SK-N-MC (cell line): Measurements from ENCODE around the gene INSL3.

Source experiments
- DNase-seq: peaks from one replicate; pipeline ENCODE4 v3.0.0-alpha.2; 2011; ENCODE audit warnings: low read depth, low spot score
- H3K27ac ChIP-seq: fragments of 200-600 bp; sonication (generic); 2 replicates; pipeline ENCODE4 v1.5.1; 2016; ENCODE audit warnings: mixed run types
- H3K36me3 ChIP-seq: fragments of 200-600 bp; sonication (generic); 2 replicates; pipeline ENCODE4 v1.6.1; 2017; ENCODE audit warnings: antibody characterized with exemption, low read length, mixed read lengths; ENCODE audit not compliant: insufficient read depth
- H3K4me3 ChIP-seq: fragments of 200-600 bp; sonication (generic); 2 replicates; pipeline ENCODE4 v1.5.1; 2016
- H3K9ac ChIP-seq: fragments of 200-600 bp; sonication (generic); 2 replicates; pipeline ENCODE4 v1.8.0; 2017; ENCODE audit warnings: mixed run types, mixed read lengths; ENCODE audit not compliant: insufficient read length
- H3K9me3 ChIP-seq: fragments of 200-600 bp; sonication (generic); 2 replicates; pipeline ENCODE4 v1.6.1; 2017; ENCODE audit warnings: low read depth, mild to moderate bottlenecking, antibody characterized with exemption, low read length, moderate library complexity, mixed read lengths
- EZH2 ChIP-seq: fragments of 200-600 bp; sonication (generic); IDR thresholded peaks from one replicate; pipeline ENCODE4 v1.6.1; 2017; ENCODE audit warnings: antibody characterized with exemption
- FOXP2 ChIP-seq: optimal IDR thresholded peaks from 2 replicates; pipeline ENCODE3; 2011; ENCODE audit warnings: mild to moderate bottlenecking, moderate library complexity; ENCODE audit not compliant: insufficient read depth; ENCODE audit errors: extremely low read length, control extremely low read depth
- POLR2AphosphoS5 ChIP-seq: IDR thresholded peaks from 2 replicates; pipeline ENCODE4 v1.6.1; 2012; ENCODE audit warnings: mild to moderate bottlenecking, low read depth, low read length, borderline replicate concordance

The INSL3 gene

DNA sequence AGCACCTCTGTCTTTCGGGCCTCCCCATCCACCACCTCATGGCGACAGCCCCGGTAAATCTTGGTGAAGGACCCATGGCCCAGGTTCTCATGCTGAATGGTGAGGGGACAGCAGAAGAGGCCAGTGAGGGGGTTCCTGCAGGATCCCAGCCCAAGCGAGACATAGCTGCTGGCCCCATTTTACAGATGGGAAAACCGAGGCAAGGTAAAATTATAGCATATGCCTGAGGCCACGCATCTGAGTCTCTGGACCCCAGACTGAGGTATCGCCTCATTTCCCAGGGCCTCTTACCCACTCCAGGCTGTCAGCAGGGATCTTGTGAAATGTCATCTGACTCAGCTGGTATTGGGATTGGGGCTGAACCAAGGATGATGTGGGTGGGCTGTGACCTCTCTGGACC is 16.7 kb upstream of the INSL3 start:
- Histone ChIP-seq H3K9ac (no peak overlapping the region), H3K9me3 (no peaks in the 10 kb centered on the region), H3K27ac (no peak overlapping the region), H3K4me3 (no peak overlapping the region), H3K36me3 (no peaks in the 10 kb centered on the region)
- no peak for DNase-seq
- TF ChIP-seq POLR2AphosphoS5 (no peak), FOXP2 (no peak), EZH2 (no peak)

DNA sequence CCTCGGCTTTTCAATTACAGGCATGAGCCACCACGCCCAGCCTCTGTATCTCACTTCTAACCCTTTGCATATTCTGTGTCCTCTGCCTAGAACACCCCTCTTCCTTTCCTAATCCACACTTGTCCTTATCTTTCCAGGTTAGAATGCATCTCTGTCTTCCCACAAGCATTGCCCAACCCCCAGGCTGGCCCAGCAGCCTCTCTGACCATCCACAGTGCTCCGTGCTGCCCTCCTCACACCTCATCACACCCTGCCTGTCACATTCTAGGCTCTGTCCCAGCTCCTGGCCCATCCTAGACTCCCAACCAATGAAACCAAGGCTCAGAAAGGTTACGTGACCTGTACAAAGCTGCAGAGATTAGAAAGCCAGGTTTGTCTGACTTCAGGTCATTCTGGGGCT is 15.2 kb upstream of the INSL3 start:
- no peak for TF ChIP-seq POLR2AphosphoS5
- DNase-seq: no peak
- Histone ChIP-seq H3K36me3 (no peaks in the 10 kb centered on the region), H3K9ac (no peak overlapping the region), H3K9me3 (no peaks in the 10 kb centered on the region), H3K4me3 (no peak overlapping the region), H3K27ac (no peak overlapping the region)

DNA sequence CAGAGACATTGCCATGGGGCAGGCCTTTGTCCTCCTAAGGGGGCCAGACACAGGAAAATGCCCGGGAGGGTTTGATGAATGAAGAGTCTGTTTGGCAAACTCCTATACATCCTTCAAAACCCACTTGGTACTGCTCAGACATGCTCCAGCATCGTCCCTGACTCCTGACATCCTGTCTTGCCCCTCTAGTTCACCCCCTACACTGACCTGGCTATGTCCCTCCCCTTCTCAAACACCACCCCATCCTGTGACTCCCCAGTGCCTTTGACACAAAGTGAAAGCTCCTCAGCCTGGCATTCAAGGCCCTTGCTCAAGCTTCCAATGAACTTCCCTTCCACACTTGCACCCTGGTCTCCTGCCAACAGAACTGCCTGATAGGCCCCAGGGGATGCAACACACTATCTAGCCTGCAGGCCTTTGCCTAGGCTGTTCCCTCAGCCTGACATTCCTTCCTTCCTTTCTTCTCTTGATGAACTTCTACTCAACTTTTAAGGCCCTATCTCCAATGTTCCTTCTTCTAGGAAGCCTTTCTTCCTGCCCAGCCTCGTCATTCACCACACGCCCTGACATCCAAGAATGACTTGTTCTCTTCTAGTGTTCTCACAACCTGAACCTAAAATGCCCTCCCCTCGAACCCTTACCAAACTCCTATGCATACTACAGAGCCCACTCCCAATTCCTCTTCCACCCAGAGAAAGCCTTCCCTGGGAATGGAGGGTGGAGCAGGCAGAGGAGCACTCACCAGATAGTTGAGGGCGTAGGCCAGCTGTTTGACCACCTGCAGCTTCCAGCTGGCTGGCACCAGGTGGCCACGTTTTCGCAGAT is 14.1 kb upstream of the INSL3 start:
- H3K36me3 ChIP-seq: no peaks in the 10 kb centered on the region

DNA sequence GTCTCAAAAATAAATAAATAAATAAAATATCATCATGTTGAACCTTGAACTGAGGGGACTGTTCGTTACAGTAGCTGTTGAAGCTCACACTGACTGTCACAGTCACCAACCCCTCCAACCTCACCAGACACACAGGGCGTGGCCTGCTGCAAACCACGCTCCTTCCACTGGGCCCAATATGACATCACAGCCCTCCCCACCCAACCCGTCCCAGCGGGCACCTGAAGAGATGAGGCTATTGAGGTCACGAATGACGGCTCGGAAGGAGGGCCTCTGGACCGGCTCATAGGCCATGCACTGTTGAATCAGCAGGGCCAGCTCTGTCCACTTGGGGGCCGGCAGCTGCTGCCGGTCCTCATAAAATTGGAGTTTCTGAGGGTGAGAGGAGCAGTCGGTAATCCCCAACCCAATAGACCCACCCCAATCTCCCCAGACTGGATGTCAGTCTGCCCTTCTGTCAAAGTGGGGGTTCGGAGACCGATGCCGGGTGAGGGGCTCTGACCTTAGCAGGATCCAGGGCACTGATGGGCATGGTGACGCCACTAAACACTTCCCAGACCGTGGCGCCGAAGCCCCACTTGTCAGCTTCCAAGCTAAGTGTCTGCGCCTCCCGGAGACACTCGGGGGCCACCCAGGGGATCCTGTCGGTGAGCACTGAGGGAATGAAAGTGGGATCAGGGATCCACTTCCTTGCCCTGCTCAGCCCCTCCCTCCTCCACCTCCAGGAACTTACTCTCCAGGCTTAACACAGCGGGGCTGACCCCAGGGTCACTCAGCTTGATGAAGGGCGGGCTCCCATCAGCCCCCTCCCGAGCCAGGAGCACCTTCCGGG is 13.2 kb upstream of the INSL3 start:
- TF ChIP-seq EZH2: no peak
- TF ChIP-seq POLR2AphosphoS5: no peak
- no peak for TF ChIP-seq FOXP2
- Histone ChIP-seq H3K36me3 (no peaks in the 10 kb centered on the region), H3K9ac (no peak overlapping the region), H3K4me3 (no peak overlapping the region), H3K9me3 (no peaks in the 10 kb centered on the region), H3K27ac (no peak overlapping the region)
- DNase-seq: no peak

More for the DNA sequence above, 14.1 kb upstream of the INSL3 start:
- TF ChIP-seq POLR2AphosphoS5 (no peak), EZH2 (no peak), FOXP2 (no peak)
- H3K9me3 ChIP-seq: no peaks in the 10 kb centered on the region
- DNase-seq: no peak
- no peak overlapping the region for H3K27ac ChIP-seq
- no peak overlapping the region for H3K9ac ChIP-seq
- H3K4me3 ChIP-seq: no peak overlapping the region

DNA sequence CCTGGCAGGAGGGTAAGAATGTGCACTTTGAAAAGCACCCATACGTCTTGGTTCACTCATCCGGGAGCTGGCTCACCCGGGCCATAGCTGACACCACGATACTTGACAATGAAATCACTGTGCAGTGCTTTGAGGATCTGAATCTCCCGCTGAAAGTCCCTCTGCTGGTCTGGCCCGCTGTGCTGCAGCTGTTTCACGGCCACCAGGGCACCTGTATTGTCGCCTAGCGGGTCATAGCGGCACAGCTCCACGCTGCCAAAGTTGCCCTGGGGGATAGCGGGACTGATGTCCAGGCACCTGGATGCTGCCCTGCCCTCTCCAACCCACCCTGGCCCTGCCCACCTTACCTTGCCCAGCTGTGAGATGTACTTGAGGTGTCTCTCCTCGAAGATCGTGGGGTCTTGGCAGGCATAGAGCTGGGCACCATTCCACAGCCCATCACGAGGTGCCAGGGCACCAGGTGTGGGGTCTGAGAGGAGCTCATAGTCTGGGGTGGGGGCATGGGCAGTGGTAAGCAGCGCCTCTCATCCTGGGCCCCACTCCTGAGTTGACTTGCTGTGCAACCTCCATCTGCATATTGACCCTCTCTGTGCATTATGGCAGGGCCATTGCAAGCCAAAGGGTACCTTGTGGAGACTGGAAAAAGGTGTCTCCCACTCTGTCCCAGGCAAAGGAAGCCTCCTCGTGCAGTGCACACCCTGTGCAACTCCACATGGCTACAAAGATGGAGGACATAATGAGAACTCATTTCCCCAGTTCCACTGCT is 11.3 kb upstream of the INSL3 start:
- Histone ChIP-seq H3K36me3 (no peaks in the 10 kb centered on the region), H3K9me3 (no peaks in the 10 kb centered on the region), H3K9ac (no peak overlapping the region), H3K27ac (no peak overlapping the region), H3K4me3 (no peak overlapping the region)
- DNase-seq: no peak
- no peak for TF ChIP-seq POLR2AphosphoS5
- no peak for TF ChIP-seq EZH2

DNA sequence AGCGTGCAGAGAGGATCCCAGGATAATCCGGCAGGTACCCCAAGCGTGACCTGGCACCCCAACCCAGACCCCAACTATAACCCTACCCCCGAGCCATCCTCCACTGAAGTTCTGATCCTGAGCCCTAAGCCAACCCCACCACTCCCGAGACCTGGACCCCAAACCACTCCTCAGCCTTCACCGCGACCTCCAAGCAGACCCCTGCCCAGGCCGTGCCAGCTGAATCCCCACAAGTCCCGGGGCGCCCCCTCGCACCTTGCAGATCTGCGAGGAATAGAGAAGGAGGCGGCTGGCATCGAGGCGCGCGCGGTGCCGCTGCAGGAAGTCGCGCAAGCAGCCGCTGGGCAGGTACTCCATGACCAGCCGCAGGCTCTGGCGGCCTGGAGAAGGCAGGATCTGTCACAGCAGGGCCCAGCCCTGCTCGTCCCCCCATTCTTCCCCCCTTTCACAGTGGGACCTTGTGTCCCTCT is 10.1 kb upstream of the INSL3 start:
- Histone ChIP-seq H3K27ac (no peak overlapping the region), H3K9ac (no peak overlapping the region), H3K36me3 (no peaks in the 10 kb centered on the region), H3K9me3 (no peaks in the 10 kb centered on the region), H3K4me3 (no peak overlapping the region)
- TF ChIP-seq EZH2: no peak
- no peak for DNase-seq

DNA sequence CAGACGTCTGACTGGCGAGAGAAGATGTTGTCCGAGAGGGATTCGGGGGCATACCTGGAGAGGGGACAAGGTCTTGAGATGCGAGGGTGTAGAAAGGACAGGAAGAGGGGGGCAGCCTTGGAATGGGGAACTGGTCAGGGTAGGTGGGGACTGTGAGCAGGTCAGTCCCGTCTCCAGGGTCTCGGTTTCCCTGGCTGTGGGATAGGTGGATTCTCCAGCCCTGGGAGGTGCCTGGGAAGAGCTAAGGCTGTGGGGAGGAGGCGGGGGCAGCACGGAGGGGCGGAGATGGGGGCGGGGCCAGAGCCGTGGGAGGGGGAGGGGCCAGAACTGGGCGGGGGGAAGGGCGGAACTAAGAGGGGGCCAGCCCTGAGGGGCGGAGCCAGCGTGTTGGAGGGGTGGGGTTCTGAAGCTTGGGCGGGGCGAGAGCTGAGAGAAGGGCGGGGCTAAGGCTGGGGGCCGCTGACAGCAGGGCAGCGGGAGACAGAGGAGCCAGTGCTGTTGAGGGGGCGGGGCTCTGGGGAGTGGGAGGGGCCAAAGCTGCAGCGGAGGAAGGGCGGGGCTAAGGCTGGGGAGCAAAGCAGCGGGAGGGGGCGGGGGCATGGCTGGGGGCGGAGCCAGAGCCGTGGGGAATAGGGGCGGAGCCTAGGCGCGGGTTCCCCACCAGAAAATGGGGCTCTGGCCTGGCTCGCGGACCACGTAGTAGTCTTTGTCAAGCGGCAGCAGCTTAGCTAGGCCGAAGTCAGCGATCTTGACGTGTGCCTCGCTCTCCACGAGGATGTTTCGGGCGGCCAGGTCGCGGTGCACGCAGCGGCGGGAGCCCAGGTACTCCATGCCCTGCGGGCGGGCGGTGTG is 9.5 kb upstream of the INSL3 start:
- Histone ChIP-seq H3K9ac (no peak overlapping the region), H3K27ac (no peak overlapping the region), H3K4me3 (no peak overlapping the region), H3K36me3 (no peaks in the 10 kb centered on the region), H3K9me3 (no peaks in the 10 kb centered on the region)
- no peak for DNase-seq
- TF ChIP-seq FOXP2: no peak
- TF ChIP-seq EZH2: no peak
- TF ChIP-seq POLR2AphosphoS5: no peak
